C4-2B (cell line): ENCODE results near the gene DIS3L.

Source experiments
- CTCF ChIP-seq: fragments of 450-650 bp; conservative IDR thresholded peaks from 2 replicates; pipeline ENCODE4 v1.5.1; 2017; ENCODE audit warnings: mild to moderate bottlenecking
- ZFX ChIP-seq: fragments of 450-650 bp; IDR thresholded peaks from 2 replicates; pipeline ENCODE4 v1.6.1; 2017

GRCh38 chr15:66278671-66279070, 14.7 kb upstream of the DIS3L start:
- TF ChIP-seq CTCF (no peak), ZFX (no peak)
